GM18868 (cell line): ENCODE results near the gene TRIM62.

Experiments used
- ATAC-seq: cut with Tn5 transposase; IDR thresholded peaks from one replicate; pipeline ENCODE4 v1.9.1; 2021; ENCODE audit warnings: mild to moderate bottlenecking, moderate library complexity; ENCODE audit not compliant: unreplicated experiment

The TRIM62 gene

DNA sequence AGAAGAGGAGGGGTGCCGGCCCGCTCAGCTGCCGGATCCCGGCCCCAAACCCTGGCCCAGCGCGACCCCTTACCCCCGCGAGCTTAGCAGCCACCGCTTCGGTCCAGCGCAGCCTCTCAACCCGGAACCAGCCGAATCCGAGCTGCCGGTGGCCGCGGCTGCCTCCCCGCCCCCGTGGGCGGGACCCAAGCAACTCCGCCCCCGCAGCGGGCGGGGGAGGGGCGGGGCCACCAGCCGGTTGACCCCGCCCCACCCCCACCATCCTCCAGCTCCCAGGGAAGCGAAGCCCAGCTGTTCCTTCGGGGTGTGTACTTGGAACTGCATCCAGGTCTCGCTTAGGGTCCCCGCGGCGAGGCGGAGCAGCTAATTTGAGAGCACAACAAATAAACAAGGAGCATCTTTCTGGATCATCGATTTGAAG is at the start of gene TRIM62:
Gene TRIM62, minus strand, starts transcription at position 123 of the 421 bp plus-strand sequence. CDS start 611 bp downstream, outside the sequence.
- no peak for ATAC-seq

- ATAC-seq, result no peak
Measured at GRCh38 chr1:33231166-33231565, 49.3 kb upstream of the TRIM62 start.

DNA sequence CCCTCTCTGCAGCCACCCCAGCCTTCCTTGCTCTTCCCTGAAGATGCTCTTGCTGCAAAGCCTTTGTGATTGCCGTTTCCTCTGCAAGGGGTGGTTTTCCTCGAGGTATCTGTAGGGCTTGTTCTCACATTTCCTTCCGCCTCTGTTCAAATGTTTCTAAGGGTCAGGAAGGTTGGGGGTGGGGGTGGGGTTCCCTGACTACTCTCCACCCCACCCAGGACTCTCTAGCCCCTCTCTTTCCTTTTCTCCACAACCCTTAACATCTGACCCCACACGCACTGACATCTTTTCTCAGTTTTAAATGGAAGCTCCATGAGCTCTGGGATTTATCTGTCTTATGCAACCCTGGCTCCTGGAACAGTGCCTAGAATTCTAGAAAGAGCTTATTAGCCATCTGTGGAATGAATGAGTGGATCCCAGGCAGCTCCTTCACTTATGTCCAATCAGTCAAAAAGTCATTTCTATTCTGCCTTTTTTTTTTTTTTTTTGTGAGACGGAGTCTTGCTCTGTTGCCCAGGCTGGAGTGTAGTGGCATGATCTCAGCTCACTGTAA is 47.2 kb upstream of the TRIM62 start:
- ATAC-seq, result no peak

DNA sequence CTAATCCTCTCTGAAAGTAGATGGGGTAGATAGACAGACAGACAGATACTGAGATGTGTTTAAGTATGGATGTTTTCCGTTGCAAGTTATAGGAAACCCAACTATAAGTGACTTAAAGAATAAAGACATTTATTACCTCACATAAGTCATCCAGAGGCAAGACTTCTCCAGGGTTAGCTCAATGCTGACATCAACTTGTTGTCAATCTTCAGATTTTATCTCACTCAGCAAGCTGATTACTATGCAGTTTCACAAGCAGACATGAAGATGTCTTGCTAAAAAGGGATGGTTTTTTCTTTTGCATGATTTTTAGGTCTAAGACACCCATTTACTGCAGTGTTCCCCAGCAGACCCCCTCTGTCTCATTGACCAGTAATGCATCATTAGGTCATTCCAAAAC is 43.7 kb upstream of the TRIM62 start:
- no peak for ATAC-seq

DNA sequence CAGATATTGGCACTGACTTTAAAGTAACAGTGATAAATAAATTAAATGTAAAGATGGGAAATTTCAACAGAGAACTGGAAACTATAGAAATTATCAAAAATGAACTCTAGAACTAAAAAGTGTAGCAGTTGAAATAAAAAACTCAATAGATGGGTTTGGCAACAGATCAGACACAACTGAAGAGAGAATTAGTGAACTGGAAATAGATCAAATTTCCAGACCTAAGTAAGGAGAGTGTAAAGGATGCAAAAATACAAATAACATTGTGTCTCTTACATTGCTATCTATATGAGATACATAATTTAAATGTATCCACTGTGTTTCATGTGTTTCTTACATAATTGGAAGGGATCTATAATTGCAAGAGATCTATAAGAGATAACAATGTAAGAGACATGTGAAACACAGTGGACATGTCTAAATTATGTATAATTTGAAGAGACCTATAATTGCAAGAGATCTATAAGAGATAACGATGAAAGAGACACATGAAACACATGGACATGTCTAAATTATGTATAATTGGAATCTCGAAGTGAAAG is 42.4 kb upstream of the TRIM62 start:
- ATAC-seq, result no peak

DNA sequence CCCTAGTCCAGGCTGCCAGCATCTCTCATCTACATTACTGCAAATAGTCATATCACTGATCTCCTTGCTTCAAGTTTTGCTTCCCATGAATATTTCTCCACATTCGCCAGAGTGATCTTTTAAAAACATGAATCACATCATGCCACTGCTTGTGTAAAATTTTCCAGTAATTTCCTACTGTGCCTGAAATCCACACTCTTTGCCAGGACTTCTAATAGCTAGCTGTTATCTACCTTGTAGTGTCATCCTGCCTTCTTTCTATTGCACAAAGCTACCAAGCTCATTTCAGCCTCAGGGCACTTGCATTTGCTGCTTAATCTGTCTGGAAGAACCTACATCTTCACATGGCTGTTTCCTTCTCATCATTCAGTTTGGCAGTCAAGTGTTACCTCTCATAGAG is 40.5 kb upstream of the TRIM62 start:
- no peak for ATAC-seq

- no peak for ATAC-seq
Measured at GRCh38 chr1:33221385-33221758, 39.5 kb upstream of the TRIM62 start.

DNA sequence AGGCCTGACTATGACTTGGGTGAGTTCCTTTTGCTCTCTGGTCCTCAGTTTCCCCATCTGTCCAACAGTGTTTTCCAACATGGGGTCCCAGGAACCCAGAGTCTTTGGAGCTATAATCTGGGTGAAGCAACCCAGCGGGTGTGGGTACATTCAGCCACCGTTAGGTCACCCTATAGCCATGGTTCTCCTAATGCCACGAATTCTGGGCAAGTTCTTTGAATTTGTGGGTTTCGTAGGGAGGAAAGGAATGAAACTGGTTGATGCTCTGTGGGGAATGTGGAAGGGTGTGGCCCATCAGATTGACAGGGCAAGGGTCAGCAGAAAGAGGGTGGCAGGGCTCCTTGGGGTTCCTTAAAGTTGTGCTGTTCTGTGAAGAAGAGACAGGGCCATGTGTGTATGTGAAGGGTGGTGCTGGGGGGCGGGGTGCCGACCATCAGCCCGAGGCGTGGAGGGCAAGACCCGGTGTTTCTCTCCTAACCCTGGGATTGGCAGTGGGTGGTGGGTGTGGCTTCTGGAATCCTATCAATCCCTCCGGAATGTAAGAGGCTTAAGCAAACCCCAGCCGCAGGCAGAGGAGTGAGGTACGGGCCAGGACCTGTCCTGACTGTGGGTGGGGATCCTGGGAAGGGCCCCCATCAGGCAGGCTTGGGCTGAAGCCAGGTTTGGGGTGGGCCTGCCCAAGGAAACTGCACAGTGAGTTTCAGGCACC is 39.0 kb upstream of the TRIM62 start:
- no peak for ATAC-seq

GRCh38 chr1:33219886-33220661 is 38.2 kb upstream of the TRIM62 start:
- no peak for ATAC-seq

DNA sequence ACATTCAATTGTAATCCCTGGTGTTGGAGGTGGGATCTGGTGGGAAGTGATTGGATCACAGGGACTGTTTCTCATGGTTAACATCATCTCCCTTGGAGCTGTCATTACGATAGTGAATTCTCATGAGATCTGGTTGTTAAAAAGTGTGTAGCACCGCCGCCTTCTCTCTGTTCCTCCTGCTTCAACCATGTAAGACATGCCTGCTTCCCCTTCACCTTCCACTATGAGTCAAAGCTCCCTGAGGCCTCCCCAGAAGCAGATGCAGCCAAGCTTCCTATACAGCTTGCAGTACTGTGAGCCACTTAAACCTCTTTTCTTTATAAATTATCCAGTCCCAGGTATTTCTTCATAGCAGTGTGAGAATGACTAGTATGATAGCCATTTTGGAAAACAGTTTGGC is 30.1 kb upstream of the TRIM62 start:
- no peak for ATAC-seq

DNA sequence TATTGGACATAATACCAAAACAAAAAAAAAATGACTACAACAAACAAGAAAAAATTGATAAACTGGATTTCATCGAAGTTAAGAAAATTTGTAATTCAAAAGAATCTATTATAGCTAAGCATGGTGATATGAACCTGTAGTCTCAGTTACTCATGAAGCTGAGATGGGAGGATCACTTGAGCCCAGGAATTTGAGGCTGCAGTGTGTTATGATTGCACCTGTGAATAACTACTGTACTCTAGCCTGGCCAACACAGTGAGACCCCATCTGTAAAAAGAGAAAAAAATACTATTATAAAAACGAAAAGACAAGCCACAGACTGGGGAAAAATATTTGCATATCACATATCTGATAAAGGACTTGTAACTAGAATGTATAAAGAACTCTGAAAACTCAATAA is 24.5 kb upstream of the TRIM62 start:
- no peak for ATAC-seq

GRCh38 chr1:33195556-33195955 is 13.7 kb upstream of the TRIM62 start:
- no peak for ATAC-seq

DNA sequence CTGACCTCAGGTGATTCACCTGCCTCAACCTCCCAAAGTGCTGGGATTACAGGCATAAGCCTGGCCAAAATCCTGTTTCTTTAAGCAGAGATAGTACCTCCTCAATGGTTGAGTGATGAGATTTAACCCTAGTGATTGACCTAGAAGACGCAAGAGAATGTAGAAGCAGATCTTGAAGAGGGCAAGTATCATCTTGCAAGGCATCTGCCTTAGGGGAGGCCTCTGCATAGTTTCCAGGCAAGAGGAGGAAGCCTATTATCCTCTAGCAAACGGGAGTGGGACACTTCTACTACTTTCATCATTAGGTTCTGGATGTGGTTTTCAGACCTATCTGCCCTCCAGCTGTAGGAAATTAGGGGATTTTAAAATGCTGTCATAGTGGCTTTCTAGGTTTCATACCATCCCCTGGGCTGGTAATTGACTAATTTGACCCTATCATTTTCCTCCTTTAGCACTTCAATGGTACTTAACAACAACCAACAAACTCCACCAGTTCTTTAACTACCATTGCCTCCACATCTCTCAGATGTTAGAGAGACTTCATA is 10.0 kb upstream of the TRIM62 start:
- ATAC-seq, result no peak

DNA sequence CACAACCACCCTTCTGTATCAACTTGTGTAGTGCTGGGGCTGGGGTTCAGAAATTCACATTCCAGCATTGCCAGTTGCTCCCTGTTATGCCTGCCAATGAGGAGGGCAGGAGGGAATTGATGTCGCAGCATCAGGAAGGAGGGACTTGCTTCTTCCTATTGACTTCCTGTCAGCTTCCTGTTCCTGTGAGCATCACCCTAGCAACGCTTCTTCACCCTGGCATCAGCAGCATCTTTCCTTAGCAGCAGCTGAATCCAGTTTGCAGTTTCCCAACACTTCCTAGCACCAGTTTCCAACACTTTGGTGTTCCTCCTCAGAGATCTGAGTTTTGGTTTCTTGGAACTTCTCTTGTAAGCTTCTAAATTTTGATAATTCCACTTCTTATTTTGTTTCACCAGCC is 8.9 kb upstream of the TRIM62 start:
- ATAC-seq, result no peak

- ATAC-seq, result no peak
Measured at GRCh38 chr1:33188572-33189275, 6.9 kb upstream of the TRIM62 start.

DNA sequence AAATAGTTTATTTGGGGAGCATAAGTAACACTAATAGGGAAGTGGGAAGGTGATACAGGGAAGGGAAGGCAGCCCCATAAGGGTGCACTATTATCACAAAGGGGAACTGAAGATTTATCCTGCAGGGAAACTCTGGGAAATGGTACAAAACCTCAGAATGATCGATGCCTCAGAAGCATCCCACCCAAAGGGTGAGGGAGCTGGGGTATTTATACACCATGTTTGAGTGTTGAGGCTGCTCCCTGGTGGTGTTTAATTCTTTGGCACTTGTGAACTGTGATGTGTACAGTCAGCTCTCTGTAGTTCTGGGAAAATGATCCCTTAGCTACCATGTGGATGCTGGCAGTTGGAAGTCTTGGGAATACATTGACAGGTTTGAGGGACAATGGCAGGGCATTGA is 5.1 kb upstream of the TRIM62 start:
- no peak for ATAC-seq

DNA sequence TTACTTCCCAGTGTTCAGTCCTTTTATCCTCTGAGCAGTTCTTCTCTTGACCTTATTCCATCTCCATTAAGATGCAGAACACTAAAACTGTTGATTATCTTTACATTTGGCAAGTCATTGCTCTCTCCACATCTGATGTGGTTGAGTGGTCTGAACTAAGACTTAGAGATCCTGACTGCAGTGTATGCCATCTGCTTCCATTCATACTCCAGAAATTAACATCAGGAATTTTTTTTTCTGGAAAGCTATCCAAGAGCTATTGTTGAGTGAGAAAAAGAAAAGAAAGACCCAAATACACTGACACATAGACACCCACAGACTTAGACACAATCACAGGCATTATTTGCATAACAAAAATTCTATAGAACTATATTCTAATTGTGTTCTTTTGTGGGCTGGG is 3.7 kb upstream of the TRIM62 start:
- ATAC-seq, result no peak

- ATAC-seq, result no peak
Measured at GRCh38 chr1:33183306-33183705, 1.5 kb upstream of the TRIM62 start.

DNA sequence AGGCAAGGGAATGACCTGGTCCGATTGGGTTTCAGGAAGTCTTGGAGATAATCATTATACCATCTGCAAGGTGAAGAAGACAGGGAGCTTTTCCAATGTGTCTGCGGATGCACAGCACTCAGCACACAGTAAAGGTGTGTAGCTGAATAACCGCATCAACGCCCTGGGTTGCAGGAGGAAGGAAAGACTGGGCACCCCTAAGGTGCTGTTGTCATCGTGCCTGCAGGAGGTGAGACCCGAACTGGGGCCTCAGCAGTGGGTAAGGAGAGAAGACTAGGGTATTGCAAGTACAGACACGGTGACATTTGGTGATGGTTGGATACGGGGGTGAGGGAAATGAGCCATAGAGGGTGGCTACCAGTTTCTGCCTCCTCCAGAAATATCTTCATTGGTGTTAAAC is 1.1 kb upstream of the TRIM62 start:
- ATAC-seq, result no peak

- ATAC-seq, result no peak
Measured at GRCh38 chr1:33182401-33182841, 578 bp upstream of the TRIM62 start.
